Stimulated activated naive B cell treated with anti-CD40 and anti-IgM and Interleukin-4, amounts not matched to agents 10 μg/mL and 1 μg/mL and 100 μg/mL, for 72 hours (primary cell): ENCODE data around the gene KRT76.

Source experiments
- ATAC-seq, 2 donors: fragments of 150-1000 bp; cut with Tn5 transposase; replicated peaks; 2 replicates each; pipeline ENCODE4 v1.10.0; 2021; ENCODE audit warnings: moderate library complexity in 1 of 2
- DNase-seq: peaks from one replicate; pipeline ENCODE4 v3.0.0; 2021
- H3K27ac Mint-ChIP-seq: one replicate; pipeline ENCODE4 v1.8.0; 2022; ENCODE audit warnings: mild to moderate bottlenecking, mixed read lengths
- H3K27me3 Mint-ChIP-seq, 2 donors: one replicate each; pipeline ENCODE4 v1.8.0; 2022; ENCODE audit warnings: mixed read lengths in 2 of 2
- H3K36me3 Mint-ChIP-seq, 2 donors: one replicate each; pipeline ENCODE4 v1.8.0; 2022; ENCODE audit warnings: mixed read lengths in 2 of 2, mild to moderate bottlenecking in 1 of 2
- H3K4me1 Mint-ChIP-seq, 2 donors: one replicate each; pipeline ENCODE4 v1.8.0; 2022; ENCODE audit warnings: mixed read lengths in 2 of 2, mild to moderate bottlenecking in 1 of 2
- H3K4me3 Mint-ChIP-seq, 2 donors: one replicate each; pipeline ENCODE4 v1.8.0; 2022; ENCODE audit warnings: mild to moderate bottlenecking in 2 of 2, mixed read lengths in 2 of 2, moderate library complexity in 1 of 2
- H3K9me3 Mint-ChIP-seq, 2 donors: one replicate each; pipeline ENCODE4 v1.8.0; 2022; ENCODE audit warnings: mixed read lengths in 2 of 2, mild to moderate bottlenecking in 1 of 2

The KRT76 gene

DNA sequence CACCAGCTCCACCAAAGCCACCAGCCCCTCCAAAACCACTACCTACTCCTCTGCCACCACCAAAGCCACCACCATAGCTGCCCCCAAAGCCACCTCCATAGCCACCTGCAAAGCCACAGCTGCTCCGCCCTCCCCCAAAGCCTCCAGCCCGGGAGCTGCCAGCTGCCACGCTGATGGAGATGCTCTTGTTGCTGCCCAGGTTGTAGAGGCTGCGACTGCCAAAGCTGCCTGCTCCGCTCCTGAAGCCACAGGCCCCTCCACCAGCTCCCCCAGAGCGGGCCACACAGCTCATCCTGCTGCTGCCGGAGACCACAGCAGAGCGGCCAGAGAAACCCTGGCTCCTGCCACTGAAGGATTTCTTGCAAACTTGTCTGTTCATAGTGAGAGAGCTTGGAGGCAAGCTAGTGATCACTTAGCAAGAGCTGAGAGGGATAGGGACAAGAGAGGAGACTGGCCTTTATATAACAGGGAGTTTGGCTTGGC, at the start of gene KRT76:
Gene KRT76, minus strand, starts transcription at position 433 of the 483 bp plus-strand sequence. Its CDS starts 54 bp downstream, at position 379.
- no peaks in the 10 kb centered on the region for H3K36me3 Mint-ChIP-seq
- no peak within 1 kb of the TSS for H3K4me3 Mint-ChIP-seq
- DNase-seq (no peak), ATAC-seq (no peak)
- H3K27ac Mint-ChIP-seq: no peak within 1 kb of the TSS
- H3K27me3 Mint-ChIP-seq: peaks cover 13 to 21% of the 10 kb centered on the region in 2 donors
- no peaks in the 10 kb centered on the region for H3K9me3 Mint-ChIP-seq
- no peaks in the 10 kb centered on the region for H3K4me1 Mint-ChIP-seq

DNA sequence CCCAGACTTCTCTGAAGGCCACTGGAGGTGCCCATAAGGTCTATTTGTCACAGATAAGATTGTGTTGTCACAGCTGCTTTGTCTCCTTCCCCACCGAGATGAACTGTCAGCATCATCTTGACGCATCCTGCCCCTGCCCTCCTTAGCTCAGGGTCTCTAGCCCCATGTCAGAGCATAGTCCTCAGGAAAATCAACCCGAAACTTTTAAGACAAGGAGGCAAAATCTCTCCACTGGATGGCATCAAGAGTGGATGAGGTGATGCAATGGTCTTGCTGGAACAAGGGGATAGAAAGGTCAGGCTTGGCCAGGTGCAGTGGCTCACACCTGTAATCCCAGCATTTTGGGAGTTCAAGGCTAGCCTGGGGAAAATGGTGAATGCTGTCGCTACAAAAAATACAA, 48.8 kb upstream of the KRT76 start:
- H3K27me3 Mint-ChIP-seq: peaks cover 33 to 46% of the 10 kb centered on the region in 2 donors
- no peak for ATAC-seq
- no peak overlapping the region for H3K4me3 Mint-ChIP-seq
- no peaks in the 10 kb centered on the region for H3K9me3 Mint-ChIP-seq
- no peak for DNase-seq
- H3K4me1 Mint-ChIP-seq: no peaks in the 10 kb centered on the region
- no peak overlapping the region for H3K27ac Mint-ChIP-seq
- no peaks in the 10 kb centered on the region for H3K36me3 Mint-ChIP-seq

DNA sequence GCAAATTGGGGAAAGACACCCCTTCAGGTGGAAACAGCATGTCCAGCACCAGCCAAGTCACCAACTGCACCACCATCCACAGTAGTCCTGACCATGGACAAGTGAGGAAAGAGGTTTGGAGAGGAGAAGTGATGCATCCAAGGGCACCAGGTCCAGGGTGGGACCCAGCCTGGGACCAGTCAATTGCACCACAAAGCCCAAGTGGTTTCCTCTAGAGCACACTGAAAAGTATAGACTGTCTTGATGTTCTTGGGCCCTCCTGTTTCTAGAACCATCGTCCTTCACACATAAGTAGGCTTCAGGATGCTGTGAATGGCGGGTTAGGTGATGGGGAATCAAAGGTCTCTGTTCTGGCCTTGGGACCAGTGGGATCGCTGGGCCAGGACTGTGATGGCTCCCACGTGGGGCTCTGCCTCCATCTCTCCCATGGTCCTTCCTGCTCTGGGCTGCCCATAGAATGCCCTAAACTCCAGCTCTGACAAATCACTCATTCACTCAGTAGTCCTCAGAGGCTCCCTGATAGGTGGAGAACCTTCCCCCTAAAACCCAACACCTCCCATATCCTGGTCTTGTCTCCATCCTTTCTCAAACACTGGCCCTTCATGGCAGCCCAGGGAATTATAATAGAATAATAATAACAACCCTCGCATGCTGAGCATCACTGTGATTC, 47.7 kb upstream of the KRT76 start:
- no peak for DNase-seq
- H3K4me3 Mint-ChIP-seq: no peak overlapping the region
- H3K9me3 Mint-ChIP-seq: no peaks in the 10 kb centered on the region
- peaks cover 35 to 50% of the 10 kb centered on the region in 2 donors for H3K27me3 Mint-ChIP-seq
- H3K4me1 Mint-ChIP-seq: no peaks in the 10 kb centered on the region
- no peak for ATAC-seq
- no peak overlapping the region for H3K27ac Mint-ChIP-seq
- H3K36me3 Mint-ChIP-seq: no peaks in the 10 kb centered on the region

DNA sequence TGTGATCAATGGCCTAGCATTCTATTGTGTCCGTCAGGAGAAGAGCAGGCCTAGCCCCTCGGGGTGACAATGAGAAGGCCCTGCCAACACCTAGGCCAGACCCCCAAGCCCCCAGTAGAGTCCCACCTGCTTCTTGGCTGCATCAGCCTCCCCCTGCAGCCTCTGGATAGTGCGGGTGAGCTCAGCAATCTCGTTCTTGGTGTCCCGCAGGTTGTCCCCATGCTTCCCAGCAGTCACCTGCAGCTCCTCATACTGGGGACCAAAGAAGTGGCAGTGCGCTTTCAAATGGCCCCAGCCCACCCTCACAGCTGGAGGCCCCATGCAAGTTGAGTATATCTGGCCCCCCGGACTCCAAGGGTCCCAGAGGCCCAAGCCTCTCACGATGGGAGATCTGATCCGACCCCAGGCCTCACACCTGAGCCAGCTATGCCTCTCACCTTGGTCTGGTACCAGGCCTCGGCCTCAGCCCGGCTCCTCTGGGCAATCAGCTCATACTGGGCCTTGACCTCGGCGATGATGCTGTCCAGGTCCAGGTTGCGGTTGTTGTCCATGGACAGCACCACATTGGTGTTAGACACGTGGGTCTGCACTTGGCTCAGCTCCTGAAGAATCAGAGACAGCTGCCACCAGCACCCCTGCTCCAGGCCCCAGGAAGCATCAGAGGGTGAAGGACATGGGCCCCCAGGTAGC, 46.8 kb upstream of the KRT76 start:
- DNase-seq: no peak
- no peaks in the 10 kb centered on the region for H3K9me3 Mint-ChIP-seq
- no peak overlapping the region for H3K4me3 Mint-ChIP-seq
- H3K27ac Mint-ChIP-seq: no peak overlapping the region
- H3K36me3 Mint-ChIP-seq: no peaks in the 10 kb centered on the region
- peaks cover 34 to 44% of the 10 kb centered on the region in 2 donors for H3K27me3 Mint-ChIP-seq
- H3K4me1 Mint-ChIP-seq: no peaks in the 10 kb centered on the region
- ATAC-seq: no peak

DNA sequence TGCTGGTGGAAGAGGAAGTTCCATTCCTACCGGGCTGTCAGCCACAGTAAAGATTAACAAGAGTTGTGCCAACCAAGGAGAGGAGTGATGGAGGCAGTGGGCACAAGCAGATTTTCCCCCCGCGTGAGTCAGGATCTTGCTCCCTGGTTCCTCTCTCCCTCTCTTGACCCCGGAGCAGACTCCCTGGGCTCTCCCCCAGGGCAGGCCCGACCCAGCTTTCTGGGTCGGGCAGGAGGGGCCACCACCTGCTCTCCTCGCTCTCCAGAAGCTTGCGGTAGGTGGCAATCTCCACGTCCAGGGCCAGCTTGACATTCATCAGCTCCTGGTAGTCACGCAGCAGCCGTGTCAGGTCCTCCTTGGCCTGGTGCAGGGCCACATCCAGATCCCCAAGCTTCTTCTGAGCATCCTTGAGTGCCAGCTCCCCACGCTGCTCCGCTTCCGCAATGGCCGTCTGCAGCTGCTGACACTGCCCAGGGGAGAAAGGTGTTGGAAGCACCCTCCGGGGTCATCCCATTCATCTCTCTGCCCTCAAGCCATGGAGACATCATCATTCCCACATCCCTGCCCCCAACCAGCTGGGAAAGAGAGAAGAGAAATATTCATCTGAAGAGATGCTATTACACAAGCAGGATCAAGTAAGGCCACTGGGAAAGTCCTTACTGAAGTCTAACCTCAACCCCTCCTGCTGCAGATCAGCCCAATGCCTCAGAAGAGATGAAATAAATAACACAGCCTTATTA, 45.8 kb upstream of the KRT76 start:
- no peak for DNase-seq
- no peaks in the 10 kb centered on the region for H3K4me1 Mint-ChIP-seq

DNA sequence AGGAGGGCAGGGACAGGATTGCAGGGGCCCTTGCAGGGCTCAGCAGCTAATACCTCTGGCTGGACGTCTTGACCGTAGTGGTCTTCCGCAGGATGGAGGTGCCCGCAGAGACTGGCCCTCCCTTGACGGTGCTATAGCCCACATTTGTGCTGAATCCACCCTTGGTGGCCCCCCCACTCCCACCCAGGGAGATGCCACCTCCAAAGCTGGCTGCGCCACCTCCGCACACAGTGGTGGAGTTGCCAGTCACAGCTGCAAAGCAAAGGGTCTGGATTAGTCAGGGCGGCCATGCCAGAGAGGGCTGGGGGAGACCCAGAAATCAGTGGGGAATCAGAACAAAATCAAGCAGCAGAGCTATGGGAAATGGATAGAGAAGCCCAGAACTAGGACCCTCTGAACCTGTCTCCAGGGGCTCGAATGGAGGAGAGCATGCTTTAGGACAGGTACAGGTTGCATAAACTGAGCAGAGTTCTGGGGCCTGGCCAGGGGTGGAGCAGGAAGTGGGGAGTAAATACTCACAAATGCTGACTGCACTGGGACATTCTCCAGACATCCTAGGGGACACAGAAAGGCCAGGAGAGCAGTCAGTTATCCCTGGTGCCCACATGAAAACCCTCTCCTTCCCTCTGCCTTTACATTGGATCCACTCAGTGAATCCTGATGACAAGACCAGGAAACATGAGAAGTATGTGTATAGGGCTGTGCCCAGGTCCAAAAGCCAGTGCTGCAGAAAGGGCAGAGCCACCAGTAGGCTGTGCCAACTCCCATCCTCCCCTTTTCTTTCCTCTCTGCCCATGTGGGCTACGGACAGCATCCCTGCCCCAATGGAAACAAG, 44.9 kb upstream of the KRT76 start:
- Mint-ChIP-seq H3K36me3 (no peaks in the 10 kb centered on the region), H3K9me3 (no peaks in the 10 kb centered on the region), H3K4me3 (no peak overlapping the region), H3K4me1 (no peaks in the 10 kb centered on the region), H3K27ac (no peak overlapping the region), H3K27me3 (peaks cover 37 to 38% of the 10 kb centered on the region in 2 donors)
- no peak for DNase-seq
- ATAC-seq: no peak

More for the DNA sequence above, 45.8 kb upstream of the KRT76 start:
- Mint-ChIP-seq H3K36me3 (no peaks in the 10 kb centered on the region), H3K27ac (no peak overlapping the region), H3K9me3 (no peaks in the 10 kb centered on the region), H3K27me3 (peaks cover 39 to 43% of the 10 kb centered on the region in 2 donors), H3K4me3 (no peak overlapping the region)
- no peak for ATAC-seq

DNA sequence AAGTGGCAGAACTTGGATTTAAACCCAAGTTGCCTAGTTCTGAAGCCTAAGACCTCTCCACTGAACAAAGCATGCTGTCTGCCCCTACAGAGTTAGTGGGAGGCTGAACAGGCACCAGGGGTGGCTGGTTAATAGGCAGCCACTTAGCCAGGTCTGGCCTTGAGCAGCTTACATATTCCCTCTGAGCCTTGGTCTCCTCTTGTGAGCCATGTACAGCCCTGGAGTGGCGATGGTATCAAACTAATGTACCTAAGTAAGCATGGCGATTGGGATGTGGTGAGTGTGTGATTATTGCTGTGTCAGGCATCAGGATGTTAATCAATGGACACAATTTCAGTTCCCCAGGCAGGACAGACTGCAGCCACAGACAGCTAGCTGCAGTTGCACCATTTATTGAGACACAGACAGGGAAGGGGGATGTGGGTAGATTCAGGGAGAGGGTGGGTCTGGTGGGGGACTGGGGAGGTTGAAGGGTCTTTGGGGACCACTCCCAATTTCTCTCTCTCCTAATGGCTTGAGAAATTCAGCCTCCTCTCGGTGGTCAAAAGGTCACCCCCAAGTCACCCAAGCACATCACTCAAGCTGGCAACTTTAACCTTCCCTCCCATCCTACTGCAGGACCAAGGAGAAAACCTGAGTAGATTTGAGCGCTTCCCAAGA, 44.1 kb upstream of the KRT76 start:
- H3K4me1 Mint-ChIP-seq: no peaks in the 10 kb centered on the region
- no peaks in the 10 kb centered on the region for H3K9me3 Mint-ChIP-seq
- DNase-seq: no peak
- peaks cover 31 to 36% of the 10 kb centered on the region in 2 donors for H3K27me3 Mint-ChIP-seq
- no peak overlapping the region for H3K4me3 Mint-ChIP-seq
- no peaks in the 10 kb centered on the region for H3K36me3 Mint-ChIP-seq
- no peak for ATAC-seq
- no peak overlapping the region for H3K27ac Mint-ChIP-seq

DNA sequence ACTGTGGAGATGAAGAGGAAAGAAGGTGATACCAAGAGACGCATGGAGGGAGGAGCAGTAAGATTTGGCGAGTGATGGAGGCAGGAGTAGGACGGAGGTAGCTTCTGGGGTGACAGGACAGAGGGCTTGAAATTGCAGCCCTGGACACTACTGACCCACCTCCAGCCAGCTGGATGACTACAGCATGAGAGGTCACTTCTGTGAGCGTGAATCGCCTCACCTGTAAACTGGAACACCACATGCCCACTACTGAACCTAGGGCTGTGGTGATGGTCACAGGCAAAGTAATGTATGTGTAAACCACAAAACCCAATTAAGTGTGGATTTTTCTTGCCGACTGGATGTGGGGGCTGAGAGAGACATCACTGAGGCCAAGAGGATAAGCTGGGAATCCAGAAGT, 43.4 kb upstream of the KRT76 start:
- DNase-seq: no peak
- no peak overlapping the region for H3K4me3 Mint-ChIP-seq
- peaks cover 26 to 32% of the 10 kb centered on the region in 2 donors for H3K27me3 Mint-ChIP-seq
- H3K9me3 Mint-ChIP-seq: no peaks in the 10 kb centered on the region
- no peak for ATAC-seq
- no peak overlapping the region for H3K27ac Mint-ChIP-seq
- H3K4me1 Mint-ChIP-seq: no peaks in the 10 kb centered on the region
- H3K36me3 Mint-ChIP-seq: no peaks in the 10 kb centered on the region

DNA sequence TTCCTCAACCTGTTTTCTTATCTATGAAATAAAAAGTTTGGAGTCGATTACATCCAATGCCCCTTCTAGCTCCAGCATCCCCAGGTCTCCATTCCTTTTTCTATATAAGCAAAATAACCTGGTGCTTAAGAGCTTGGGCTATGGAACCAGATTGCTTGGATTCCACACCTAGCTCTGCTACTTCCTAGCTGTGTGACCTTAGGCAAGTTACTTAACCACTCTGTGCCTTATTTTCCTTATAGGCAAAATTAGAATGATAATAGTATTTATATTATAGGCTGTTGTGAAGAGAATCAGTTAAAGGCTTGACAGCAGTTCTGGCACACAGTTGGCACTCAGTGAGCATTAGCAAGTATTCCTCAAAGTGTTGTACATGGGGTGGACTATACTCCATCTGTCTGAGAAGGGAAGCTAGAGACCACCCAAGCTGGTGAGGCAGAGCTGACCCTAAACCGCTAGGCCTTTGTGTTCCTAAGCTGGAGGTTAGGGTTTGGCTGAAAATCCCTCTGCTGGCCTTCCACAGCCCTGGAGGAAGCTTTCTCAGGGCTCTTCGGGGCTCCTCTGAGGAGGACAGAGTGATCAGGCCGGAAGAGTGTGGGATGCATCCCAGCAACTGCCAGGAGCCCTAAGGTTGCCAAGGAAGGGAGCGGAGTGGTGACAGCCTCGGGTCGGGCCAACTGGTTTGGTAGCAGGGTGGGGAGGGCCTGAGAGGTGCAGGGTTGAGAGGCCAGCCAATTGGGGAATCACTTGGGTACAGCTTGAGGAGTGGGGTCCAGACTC, 42.8 kb upstream of the KRT76 start:
- Mint-ChIP-seq H3K9me3 (no peaks in the 10 kb centered on the region), H3K27me3 (peaks cover 26 to 32% of the 10 kb centered on the region in 2 donors), H3K27ac (no peak overlapping the region), H3K4me3 (no peak overlapping the region), H3K4me1 (no peaks in the 10 kb centered on the region), H3K36me3 (no peaks in the 10 kb centered on the region)
- DNase-seq: no peak
- no peak for ATAC-seq

DNA sequence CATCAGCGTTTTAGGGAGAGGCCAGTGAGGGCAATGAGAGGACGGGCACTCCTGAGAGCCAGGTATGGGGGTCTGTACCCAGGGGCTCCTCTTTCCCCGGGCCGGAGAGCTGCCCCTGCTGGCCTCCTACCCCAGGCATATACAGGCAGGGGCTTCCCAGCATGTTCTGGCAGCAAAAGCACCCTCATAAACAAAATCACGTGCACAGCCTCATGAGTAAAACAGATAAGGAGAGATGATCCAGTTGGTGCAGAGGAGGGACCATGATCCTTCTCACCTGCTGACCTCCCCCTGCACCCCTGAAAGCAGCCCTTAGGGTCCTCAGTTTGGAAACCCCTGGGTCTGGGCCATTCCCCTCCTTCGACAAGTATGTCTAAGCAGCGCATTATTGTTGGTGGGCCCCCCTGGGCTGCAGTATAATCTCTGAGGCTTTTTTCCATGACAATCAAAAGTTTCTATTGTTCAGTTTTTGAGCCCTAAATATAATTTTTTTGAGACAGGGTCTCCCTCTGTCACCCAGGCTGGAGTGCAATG, 41.8 kb upstream of the KRT76 start:
- H3K27ac Mint-ChIP-seq: no peak overlapping the region
- H3K4me1 Mint-ChIP-seq: no peaks in the 10 kb centered on the region
- H3K9me3 Mint-ChIP-seq: no peaks in the 10 kb centered on the region
- no peak for DNase-seq
- ATAC-seq: no peak
- no peaks in the 10 kb centered on the region for H3K36me3 Mint-ChIP-seq
- H3K27me3 Mint-ChIP-seq: peaks cover 26 to 30% of the 10 kb centered on the region in 2 donors
- no peak overlapping the region for H3K4me3 Mint-ChIP-seq

DNA sequence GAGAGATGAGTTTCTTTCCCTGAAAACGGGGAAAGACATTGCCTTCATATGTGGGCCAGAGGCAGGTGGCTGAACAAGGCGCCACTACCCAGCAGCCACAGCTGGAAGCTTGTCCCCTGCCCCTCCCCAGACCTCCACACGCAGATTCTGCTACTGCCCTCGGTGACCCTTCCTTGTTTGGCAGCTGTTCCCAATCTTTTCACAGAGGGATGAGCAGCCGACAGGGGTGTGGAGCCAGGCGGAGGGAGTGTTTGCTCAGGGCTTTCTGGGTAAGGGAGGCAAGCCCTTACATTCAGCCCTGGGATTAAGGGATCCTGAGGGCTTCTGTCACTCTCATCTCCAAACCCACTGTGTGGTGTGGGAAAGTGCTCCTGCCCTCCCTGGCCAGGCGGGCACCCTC, 41.2 kb upstream of the KRT76 start:
- DNase-seq: no peak
- Mint-ChIP-seq H3K36me3 (no peaks in the 10 kb centered on the region), H3K27me3 (peaks cover 21 to 24% of the 10 kb centered on the region in 2 donors), H3K4me3 (no peak overlapping the region), H3K27ac (no peak overlapping the region), H3K4me1 (no peaks in the 10 kb centered on the region), H3K9me3 (no peaks in the 10 kb centered on the region)
- ATAC-seq: no peak

DNA sequence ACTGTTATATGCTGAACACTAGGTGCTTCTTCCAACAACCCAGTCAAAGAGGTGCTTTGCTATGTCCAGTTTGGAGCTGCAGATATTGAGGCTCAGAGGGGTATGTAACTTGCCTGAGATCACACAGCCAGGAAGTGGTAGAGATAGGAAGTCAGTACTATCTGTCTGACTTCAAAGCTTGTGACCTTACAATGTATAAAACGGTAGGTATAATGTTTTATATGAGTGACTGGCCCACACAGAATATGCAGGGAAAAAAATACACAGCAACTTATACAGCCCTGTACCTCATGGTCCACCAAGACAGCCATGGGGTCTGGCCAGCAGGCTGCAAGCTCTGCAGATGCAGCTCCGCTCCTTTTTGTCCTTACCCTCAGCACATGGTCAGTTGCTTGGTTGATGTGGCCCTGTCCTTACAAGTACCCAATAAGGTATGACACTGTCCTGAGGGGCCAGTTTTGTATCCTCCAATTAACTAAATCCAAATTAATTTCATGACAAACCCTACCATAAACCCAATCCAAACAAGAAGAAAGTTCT, 40.6 kb upstream of the KRT76 start:
- Mint-ChIP-seq H3K27ac (no peak overlapping the region), H3K4me3 (no peak overlapping the region), H3K4me1 (no peaks in the 10 kb centered on the region), H3K27me3 (peaks cover 15 to 18% of the 10 kb centered on the region in 2 donors), H3K9me3 (no peaks in the 10 kb centered on the region), H3K36me3 (no peaks in the 10 kb centered on the region)
- DNase-seq: no peak
- no peak for ATAC-seq
